ENCODE measurements around the gene CRX. TPM values are rescaled to one million over a fixed set of nuclear protein-coding genes. Genes with fewer than 3 reads are reported as not detected.

The CRX gene
- total and polyA plus RNA-seq, 2 of the 13 experiments (the other 11 are each of a cell fraction or from before 2014, with no cell fraction given): not detected

DNA sequence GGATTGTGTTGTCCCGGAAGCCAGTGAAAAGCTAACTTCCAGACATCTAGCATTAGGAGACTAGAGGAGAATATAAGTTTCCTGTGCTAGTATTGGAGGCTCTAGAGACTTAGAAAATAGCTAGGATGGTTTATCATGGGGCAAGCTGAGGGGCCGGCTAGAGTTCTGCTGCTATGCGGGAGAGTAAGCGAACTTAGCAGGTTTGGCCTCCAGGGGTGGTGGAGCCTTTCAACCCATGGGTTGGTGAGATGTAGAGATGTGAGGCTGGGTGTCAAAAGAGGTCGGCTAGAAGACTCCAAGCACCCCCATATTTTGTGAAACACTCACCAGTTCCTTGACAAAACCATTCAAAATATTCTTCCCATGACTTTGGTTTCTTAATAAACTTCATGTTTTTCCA lies 60.0 kb downstream of the CRX start (continued):
- TF ChIP-seq DNMT3B (CRISPR knock-in tag; conservative IDR thresholded peaks at IDR 0.05) (no peak), SMARCC2 (IDR thresholded peaks at IDR 0.05) (no peak), NCOA1 (CRISPR knock-in tag; IDR thresholded peaks at IDR 0.05) (no peak), ATM (IDR thresholded peaks at IDR 0.05; ENCODE audit: borderline replicate concordance) (no peak), SOX5 (CRISPR knock-in tag; IDR thresholded peaks at IDR 0.05; ENCODE audit: borderline replicate concordance) (no peak), THAP7 (CRISPR knock-in tag; IDR thresholded peaks at IDR 0.05) (no peak), MED1 (CRISPR knock-in tag; IDR thresholded peaks at IDR 0.05) (no peak), JUNB (CRISPR knock-in tag; IDR thresholded peaks at IDR 0.05; ENCODE audit: borderline replicate concordance) (no peak), ZMAT5 (CRISPR knock-in tag; IDR thresholded peaks at IDR 0.05; ENCODE audit: borderline replicate concordance, low read depth) (no peak), ZMAT3 (CRISPR knock-in tag; conservative IDR thresholded peaks at IDR 0.05) (no peak), BHLHE40 (IDR thresholded peaks at IDR 0.05; ENCODE audit: low read length) (no peak)
- TF ChIP-seq, protein P1, sequence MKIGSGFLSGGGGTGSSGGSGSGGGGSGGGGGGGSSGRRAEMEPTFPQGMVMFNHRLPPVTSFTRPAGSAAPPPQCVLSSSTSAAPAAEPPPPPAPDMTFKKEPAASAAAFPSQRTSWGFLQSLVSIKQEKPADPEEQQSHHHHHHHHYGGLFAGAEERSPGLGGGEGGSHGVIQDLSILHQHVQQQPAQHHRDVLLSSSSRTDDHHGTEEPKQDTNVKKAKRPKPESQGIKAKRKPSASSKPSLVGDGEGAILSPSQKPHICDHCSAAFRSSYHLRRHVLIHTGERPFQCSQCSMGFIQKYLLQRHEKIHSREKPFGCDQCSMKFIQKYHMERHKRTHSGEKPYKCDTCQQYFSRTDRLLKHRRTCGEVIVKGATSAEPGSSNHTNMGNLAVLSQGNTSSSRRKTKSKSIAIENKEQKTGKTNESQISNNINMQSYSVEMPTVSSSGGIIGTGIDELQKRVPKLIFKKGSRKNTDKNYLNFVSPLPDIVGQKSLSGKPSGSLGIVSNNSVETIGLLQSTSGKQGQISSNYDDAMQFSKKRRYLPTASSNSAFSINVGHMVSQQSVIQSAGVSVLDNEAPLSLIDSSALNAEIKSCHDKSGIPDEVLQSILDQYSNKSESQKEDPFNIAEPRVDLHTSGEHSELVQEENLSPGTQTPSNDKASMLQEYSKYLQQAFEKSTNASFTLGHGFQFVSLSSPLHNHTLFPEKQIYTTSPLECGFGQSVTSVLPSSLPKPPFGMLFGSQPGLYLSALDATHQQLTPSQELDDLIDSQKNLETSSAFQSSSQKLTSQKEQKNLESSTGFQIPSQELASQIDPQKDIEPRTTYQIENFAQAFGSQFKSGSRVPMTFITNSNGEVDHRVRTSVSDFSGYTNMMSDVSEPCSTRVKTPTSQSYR (CRISPR knock-in tag; IDR thresholded peaks at IDR 0.05; ENCODE audit: borderline replicate concordance): no peak
- TF ChIP-seq, protein P2, sequence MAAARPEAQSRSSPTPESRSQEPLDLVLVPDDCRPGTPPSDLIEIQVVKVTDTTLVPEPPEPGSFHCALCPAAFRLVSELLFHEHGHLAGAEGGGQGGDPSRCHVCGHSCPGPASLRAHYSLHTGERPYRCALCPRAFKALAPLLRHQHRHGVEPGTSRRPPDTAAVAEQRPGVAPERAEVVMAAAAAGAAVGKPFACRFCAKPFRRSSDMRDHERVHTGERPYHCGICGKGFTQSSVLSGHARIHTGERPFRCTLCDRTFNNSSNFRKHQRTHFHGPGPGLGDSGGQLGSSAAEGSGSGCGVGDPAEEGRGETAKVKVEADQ (CRISPR knock-in tag; IDR thresholded peaks at IDR 0.05; ENCODE audit: borderline replicate concordance): no peak
- TF ChIP-seq, protein P3, sequence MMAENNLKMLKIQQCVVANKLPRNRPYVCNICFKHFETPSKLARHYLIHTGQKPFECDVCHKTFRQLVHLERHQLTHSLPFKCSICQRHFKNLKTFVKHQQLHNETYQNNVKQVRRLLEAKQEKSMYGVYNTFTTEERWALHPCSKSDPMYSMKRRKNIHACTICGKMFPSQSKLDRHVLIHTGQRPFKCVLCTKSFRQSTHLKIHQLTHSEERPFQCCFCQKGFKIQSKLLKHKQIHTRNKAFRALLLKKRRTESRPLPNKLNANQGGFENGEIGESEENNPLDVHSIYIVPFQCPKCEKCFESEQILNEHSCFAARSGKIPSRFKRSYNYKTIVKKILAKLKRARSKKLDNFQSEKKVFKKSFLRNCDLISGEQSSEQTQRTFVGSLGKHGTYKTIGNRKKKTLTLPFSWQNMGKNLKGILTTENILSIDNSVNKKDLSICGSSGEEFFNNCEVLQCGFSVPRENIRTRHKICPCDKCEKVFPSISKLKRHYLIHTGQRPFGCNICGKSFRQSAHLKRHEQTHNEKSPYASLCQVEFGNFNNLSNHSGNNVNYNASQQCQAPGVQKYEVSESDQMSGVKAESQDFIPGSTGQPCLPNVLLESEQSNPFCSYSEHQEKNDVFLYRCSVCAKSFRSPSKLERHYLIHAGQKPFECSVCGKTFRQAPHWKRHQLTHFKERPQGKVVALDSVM (CRISPR knock-in tag; IDR thresholded peaks at IDR 0.05): no peak

Measured in HepG2 (cell line).